HPDE6-E6E7 (cell line): ENCODE results near the gene SLC2A9.

Experiments used
- DNase-seq: peaks from one replicate; pipeline ENCODE4 v3.0.0; 2011; ENCODE audit warnings: missing footprints; ENCODE audit errors: extremely low spot score

Gene SLC2A9

DNA sequence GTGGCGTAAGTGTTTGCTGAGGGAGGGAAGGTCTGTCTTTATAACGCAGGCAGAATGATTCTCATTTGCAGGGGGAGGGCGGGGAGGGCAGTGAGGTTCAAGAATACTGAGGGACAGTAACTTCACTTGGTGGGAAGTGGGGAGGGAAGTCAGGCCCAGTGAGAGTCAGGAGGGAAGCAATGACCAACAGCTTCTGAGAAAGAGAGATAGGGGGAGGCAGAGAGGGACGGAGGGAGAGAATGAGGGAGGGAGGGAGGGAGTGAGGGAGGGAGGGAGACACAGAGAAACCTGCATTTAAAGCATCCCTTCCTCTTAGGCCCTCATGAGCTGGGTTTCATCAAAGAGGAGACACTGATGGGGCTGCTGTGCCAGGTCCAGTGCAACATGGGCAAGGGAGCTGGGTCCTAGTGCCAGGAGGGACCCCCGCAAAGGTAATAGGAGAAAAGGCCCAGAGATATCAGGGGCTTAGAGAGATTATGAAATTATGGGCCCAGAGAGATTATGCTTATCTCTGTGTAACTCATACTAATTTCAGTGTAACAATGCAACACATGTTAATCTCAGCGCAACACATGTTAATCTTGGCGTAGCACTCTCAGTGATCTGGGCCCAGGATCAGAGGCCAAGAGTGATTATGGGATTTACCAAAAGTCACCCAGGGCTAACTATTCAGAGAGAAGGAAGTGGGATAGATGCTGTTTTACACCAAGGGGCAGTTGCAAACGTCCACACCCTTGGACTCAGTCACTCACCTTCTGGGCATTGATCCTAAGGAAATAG is 127.8 kb downstream of the SLC2A9 start:
- no peak for DNase-seq

- DNase-seq, result no peak
These were observed 129.6 kb downstream of the SLC2A9 start for GRCh38 chr4:9891740-9892139.

DNA sequence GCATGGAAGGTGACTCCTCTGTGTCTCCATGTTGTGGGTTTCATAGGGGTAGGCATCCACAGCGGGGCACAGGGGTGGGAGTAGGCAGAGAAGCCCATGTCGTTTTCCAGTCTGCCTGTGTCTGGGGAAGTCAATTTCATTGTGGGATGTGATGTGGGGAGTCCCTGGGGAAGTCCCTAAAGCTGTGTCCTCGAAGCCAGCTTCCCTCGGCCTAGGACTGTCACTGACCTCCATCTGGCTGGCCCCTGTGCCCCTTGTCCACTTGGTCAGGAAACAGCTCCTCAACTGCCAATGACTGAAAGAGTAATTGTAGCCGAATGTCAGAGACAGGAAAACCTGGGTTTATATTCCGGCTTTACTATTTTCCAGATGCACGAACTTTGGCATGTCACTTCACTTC is 130.2 kb downstream of the SLC2A9 start:
- no peak for DNase-seq

GRCh38 chr4:9889306-9889705 is 132.0 kb downstream of the SLC2A9 start:
- no peak for DNase-seq

GRCh38 chr4:9885958-9886357 is 135.3 kb downstream of the SLC2A9 start:
- no peak for DNase-seq

GRCh38 chr4:9880406-9881197 is 140.7 kb downstream of the SLC2A9 start:
- no peak for DNase-seq

DNA sequence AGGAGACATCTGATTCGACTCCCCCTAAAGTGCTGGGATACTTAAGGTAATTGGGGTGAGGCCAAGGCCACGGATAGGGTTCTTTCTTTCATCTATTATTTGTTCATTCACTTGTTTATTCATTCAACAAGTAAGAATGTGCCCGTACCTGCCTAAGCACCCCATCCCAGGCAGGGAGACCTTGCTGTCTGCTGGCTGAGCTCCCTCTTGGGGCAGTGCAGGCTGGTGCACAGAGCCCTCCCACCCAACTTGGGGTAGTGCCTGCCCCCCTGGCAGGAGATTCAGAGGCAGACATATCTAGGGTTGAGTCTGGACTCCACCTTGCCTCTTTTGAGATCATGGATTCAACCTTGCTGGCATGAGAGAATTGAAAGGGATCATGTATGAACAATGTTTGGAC is 144.2 kb downstream of the SLC2A9 start:
- no peak for DNase-seq

DNA sequence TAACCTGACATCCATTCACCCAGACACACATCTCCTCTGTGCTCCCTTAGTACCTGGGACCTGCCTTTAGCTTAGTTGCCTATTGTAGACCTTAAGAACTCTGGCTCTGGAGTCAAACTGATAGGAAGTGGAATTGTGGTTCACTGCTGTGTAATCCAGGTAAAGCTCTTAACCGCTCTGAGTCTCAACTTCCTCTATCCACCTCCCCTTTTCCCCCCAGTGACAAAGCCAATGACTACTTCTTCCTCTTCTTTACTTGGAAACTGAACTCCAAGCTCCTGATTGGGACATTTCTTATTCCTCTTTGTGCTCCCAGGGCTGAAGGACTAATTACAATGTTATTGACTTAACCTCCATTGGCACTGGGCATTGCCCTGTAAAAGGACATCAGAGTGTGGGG is 145.8 kb downstream of the SLC2A9 start:
- DNase-seq, result no peak

- DNase-seq, result no peak
These were observed 146.9 kb downstream of the SLC2A9 start for GRCh38 chr4:9874385-9874784.

DNA sequence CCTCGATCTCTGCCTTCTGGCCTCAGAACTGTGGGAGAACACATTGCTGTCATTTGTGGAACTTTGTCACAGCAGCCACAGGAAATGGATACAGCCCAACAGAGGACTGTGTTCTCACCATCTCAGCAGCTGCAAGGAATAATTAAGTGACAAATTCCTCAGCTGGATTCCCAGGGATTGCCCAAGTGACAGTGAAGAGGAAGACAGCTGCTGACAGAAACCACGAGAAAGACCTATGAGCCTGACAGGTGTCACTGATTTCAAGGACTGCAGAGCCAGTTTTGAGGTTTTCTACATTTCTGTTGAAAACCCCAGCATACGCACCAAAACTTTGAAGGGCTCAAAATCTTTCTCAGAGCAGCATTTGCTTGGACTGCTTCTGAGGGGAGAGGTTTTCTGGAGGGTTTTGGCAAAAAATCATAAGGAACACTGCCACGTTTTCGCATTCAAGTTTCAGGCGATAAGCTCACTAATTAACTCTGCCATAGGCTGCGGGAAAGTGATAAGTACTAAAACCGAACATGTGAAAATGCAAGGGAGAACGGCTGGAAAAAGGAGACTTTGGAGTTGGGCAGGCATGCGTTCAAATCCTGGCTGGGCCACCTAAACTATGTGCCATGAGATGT is 151.0 kb downstream of the SLC2A9 start:
- no peak for DNase-seq

DNA sequence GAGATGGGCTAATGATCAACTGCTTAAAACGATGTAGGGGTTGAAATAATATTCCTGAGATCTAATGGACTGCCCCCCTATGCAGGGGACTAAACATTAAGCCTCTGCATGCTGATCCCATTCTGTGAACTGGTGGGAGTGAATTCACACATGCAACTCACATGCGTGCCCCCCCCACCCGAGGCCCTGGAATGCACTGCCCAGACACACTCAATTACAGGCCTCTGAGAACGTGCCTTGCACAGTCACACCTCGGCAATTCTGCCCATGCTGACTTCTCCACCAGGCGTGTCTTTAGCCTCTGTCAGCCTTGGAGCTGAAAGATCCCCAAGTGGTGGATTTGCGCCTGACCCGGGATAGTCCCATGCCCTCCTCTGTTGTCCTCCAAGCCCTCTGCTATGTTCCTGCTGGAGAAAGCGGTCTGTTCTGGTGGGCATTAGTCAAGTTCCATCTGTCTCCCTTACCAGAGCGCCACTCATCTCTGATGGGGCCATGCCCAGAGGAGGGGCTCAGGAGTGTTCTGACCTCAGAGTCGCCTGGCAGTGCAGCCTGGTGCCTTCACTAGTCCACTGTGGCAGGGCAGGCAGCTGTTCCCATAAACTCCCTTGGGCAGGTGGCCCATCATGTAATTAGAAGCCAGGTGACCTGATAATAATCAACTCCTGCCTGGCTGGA is 153.4 kb downstream of the SLC2A9 start:
- DNase-seq, result no peak

- DNase-seq, result no peak
These were observed 154.4 kb downstream of the SLC2A9 start for GRCh38 chr4:9866931-9867330.

DNA sequence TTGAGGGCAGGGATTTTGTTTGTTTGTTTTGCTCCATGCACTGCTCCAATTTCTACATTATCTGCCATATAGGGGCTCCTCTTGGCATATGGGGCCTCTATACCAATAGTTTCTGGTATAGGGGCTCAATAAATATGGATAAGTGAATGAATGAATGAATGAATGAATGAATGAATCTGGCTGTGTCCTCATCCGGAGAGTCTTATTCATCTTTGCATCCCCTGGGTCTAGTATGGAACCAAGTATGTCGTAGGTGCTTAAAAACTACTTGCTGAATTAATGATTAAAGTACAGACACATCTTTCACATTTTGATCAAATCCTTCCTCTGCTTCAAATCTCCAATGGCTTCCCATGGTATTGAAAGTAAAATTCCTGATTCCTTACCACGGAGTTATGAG is 159.7 kb downstream of the SLC2A9 start:
- DNase-seq, result no peak

- no peak for DNase-seq
These were observed 161.5 kb downstream of the SLC2A9 start for GRCh38 chr4:9859810-9860209.

GRCh38 chr4:9849538-9849920 is 171.8 kb downstream of the SLC2A9 start:
- DNase-seq, result no peak

- DNase-seq, result no peak
These were observed 173.1 kb downstream of the SLC2A9 start for GRCh38 chr4:9847968-9848748.

GRCh38 chr4:9845791-9846493 is 175.4 kb downstream of the SLC2A9 start:
- no peak for DNase-seq

- no peak for DNase-seq
These were observed 180.2 kb downstream of the SLC2A9 start for GRCh38 chr4:9841072-9841471.

GRCh38 chr4:9835430-9835829 is 185.9 kb downstream of the SLC2A9 start:
- no peak for DNase-seq

DNA sequence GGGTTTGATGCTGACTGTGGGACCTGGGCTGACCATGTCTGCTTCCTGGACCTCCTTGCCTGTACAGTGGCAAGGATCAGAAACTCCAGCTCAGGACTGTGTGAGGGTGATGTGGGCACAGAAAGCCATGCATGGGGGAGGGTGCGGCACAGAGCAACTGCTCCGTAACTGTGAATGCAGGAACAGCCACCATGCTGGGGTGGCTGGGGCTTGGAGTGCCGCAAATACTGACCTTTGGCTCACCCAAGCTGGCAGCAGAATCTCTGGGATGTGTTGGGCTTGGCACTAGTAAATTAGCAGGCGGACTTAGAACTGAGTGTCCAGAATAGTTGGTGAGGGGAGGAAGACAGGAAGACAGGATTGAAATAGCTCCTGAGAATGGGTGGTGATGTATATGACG is 187.9 kb downstream of the SLC2A9 start:
- DNase-seq, result no peak

DNA sequence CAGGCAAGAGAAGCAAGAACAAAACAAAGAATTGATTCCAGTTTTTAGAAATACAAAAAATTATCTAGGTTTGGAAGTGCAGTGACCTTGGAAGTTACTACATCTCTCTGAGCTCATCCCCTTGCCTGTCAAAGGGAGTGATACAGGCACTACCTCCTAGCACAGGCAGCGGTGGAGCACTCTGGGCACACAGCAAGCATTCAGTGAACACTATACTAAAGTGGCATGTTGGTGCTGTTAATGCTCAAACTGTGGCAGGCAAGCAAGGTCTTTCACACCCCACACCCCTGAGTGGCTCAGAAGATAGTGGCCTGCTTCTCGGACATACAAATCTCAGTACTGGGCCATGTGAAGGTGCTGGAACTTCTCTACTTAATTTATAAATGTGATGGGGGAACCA is 188.7 kb downstream of the SLC2A9 start:
- DNase-seq, result no peak
